Naive thymus-derived CD4-positive, alpha-beta T cell (primary cell): ENCODE data around the gene RPL5. TPM values are rescaled to one million over a fixed set of nuclear protein-coding genes. Genes with fewer than 3 reads are reported as not detected.

Experiments used
- ATAC-seq: fragments of 150-1000 bp; cut with Tn5 transposase; 2 replicates; pipeline ENCODE4 v1.10.0; 2021; ENCODE audit warnings: mild to moderate bottlenecking, moderate library complexity
- CTCF ChIA-PET: fragments of 350-600 bp; sonication (Branson Sonifier 250); formaldehyde crosslinking; loops from one replicate; lab custom pipeline; 2021; ENCODE audit warnings: antibody characterized with exemption; lab: Charles Lee
- POLR2A ChIA-PET: fragments of 350-600 bp; sonication (Branson Sonifier 250); formaldehyde crosslinking; loops from one replicate; lab custom pipeline; 2021; ENCODE audit warnings: antibody characterized with exemption, inconsistent platforms; lab: Charles Lee
- DNase-seq, 9 donors: peaks; one replicate each; pipeline versions ENCODE4 v3.0.0 to v3.0.0-alpha.2; 2020 to 2022; ENCODE audit warnings: mixed read lengths in 1 of 9
- H3K27ac ChIP-seq: one replicate; pipeline ENCODE4 v1.7.0; 2013; ENCODE audit warnings: mild to moderate bottlenecking, low read depth, low read length, moderate library complexity
- H3K27me3 ChIP-seq, 2 donors: one replicate each; pipeline ENCODE4 v1.7.0; 2013; ENCODE audit warnings: low read length in 2 of 2, mild to moderate bottlenecking in 2 of 2, moderate library complexity in 2 of 2; ENCODE audit not compliant: control insufficient read depth in 2 of 2, insufficient read depth in 2 of 2
- H3K36me3 ChIP-seq, 3 experiments: 1 replicate in 2 of 3; 2 replicates in 1 of 3; pipeline ENCODE4 v1.7.0; 2013; ENCODE audit warnings: low read length in 3 of 3, mild to moderate bottlenecking in 3 of 3, moderate library complexity in 1 of 3; ENCODE audit not compliant: insufficient read depth in 3 of 3, control insufficient read depth in 2 of 3
- H3K4me1 ChIP-seq, 2 donors: one replicate each; pipeline ENCODE4 v1.7.0; 2013; ENCODE audit warnings: low read length in 2 of 2, mild to moderate bottlenecking in 2 of 2, moderate library complexity in 1 of 2; ENCODE audit not compliant: control insufficient read depth in 2 of 2, insufficient read depth in 2 of 2
- H3K4me3 ChIP-seq: 2 replicates; pipeline ENCODE4 v1.7.0; 2013; ENCODE audit warnings: mild to moderate bottlenecking, low read length
- H3K9me3 ChIP-seq, 3 experiments: 1 replicate in 2 of 3; 2 replicates in 1 of 3; pipeline ENCODE4 v1.7.0; 2013; ENCODE audit warnings: low read length in 3 of 3; ENCODE audit not compliant: control insufficient read depth in 2 of 3
- H3K27ac Mint-ChIP-seq, 9 donors: one replicate each; pipeline ENCODE4 v1.8.0; 2020 to 2022; ENCODE audit warnings: mixed read lengths in 9 of 9, mild to moderate bottlenecking in 8 of 9, moderate library complexity in 5 of 9, inconsistent platforms in 2 of 9
- H3K27me3 Mint-ChIP-seq, 5 donors: one replicate each; pipeline ENCODE4 v1.8.0; 2021 to 2022; ENCODE audit warnings: mixed read lengths in 5 of 5, mild to moderate bottlenecking in 1 of 5
- H3K36me3 Mint-ChIP-seq, 5 donors: one replicate each; pipeline ENCODE4 v1.8.0; 2020 to 2022; ENCODE audit warnings: mixed read lengths in 5 of 5, mild to moderate bottlenecking in 3 of 5, inconsistent platforms in 1 of 5
- H3K4me1 Mint-ChIP-seq, 7 donors: one replicate each; pipeline ENCODE4 v1.8.0; 2020 to 2022; ENCODE audit warnings: mixed read lengths in 7 of 7, mild to moderate bottlenecking in 3 of 7, inconsistent platforms in 1 of 7
- H3K4me3 Mint-ChIP-seq, 10 donors: one replicate each; pipeline ENCODE4 v1.8.0; 2020 to 2022; ENCODE audit warnings: mild to moderate bottlenecking in 10 of 10, mixed read lengths in 10 of 10, moderate library complexity in 6 of 10, inconsistent platforms in 2 of 10
- H3K9me3 Mint-ChIP-seq, 11 donors: one replicate each; pipeline ENCODE4 v1.8.0; 2020 to 2022; ENCODE audit warnings: mixed read lengths in 11 of 11, mild to moderate bottlenecking in 4 of 11, inconsistent platforms in 1 of 11, moderate library complexity in 1 of 11
- intact Hi-C, 2 donors: fragments of 100-400 bp; cut with micrococcal nuclease; formaldehyde crosslinking; loops; one replicate each; pipeline ENCODE4 v1.15.1; 2023
- polyA plus RNA-seq, 2 donors: library from polyadenylated mRNA; unstranded; fragments of 300-500 nt; fragmentation: Illumina TruSeq; gene quantifications; one replicate each; pipeline ENCODE4 v1.2.3, GENCODE V29; 2021
- total RNA-seq, 6 experiments: library from RNA in 5 of 6; stranded (reverse) in 5 of 6; gene quantifications; 1 replicate in 5 of 6; 2 replicates in 1 of 6; pipeline ENCODE4 v1.2.3 and lab custom pipeline; 2021 to 2026

Gene RPL5
- total and polyA plus RNA-seq, 7 experiments from 2014 or later: 764 to 3,358 (median 1,635) TPM

DNA sequence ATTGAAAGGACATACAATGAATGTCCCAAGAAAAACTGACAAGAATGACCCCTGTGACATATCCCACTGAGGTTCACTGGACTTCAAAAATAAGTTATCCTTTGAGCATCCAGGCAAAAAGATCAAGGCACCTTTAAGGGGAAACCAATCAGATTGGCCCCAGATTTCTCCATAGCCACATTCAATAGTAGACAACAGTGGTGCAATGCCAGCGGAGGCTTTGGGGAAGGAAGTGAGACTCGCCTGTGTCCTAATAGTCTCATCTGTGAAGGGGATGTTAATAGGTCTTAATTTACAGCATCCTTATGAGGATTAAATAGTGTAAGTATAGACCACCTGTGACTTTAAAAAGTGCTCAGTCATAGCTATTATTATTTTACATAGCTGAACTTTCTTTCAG is 21.5 kb downstream of the RPL5 start:
- H3K27ac ChIP-seq: no peak overlapping the region
- DNase-seq (no peak), ATAC-seq (peak; percentile 52)
- no peaks in the 10 kb centered on the region for H3K27me3 Mint-ChIP-seq
- ChIA-PET CTCF (interaction anchor here (0.5 to 2.0 kb wide), 5 partner anchors 21 to 209 kb away, joined by 3 to 8 read pairs (median 3); no protein-coding TSS in a partner anchor), POLR2A (interaction anchor here (1.0 to 1.8 kb wide), 2 partner anchors 21 to 109 kb away, joined by 4 to 5 read pairs; no protein-coding TSS in a partner anchor)
- peaks cover 0 to 4% (median 0%) of the 10 kb centered on the region in 11 donors for H3K9me3 Mint-ChIP-seq
- no peaks in the 10 kb centered on the region for H3K4me1 ChIP-seq
- no peaks in the 10 kb centered on the region for H3K27me3 ChIP-seq
- no peak overlapping the region for H3K4me3 Mint-ChIP-seq
- H3K9me3 ChIP-seq: no peaks in the 10 kb centered on the region
- H3K4me3 ChIP-seq: no peak overlapping the region
- peaks cover 20 to 34% (median 24%) of the 10 kb centered on the region in 7 donors for H3K4me1 Mint-ChIP-seq
- peaks cover 5 to 20% (median 14%) of the 10 kb centered on the region in 5 donors for H3K36me3 Mint-ChIP-seq
- peaks cover 0 to 17% (median 7%) of the 10 kb centered on the region in 3 experiments for H3K36me3 ChIP-seq
- intact Hi-C loops: no loop called here
- no peak overlapping the region for H3K27ac Mint-ChIP-seq

DNA sequence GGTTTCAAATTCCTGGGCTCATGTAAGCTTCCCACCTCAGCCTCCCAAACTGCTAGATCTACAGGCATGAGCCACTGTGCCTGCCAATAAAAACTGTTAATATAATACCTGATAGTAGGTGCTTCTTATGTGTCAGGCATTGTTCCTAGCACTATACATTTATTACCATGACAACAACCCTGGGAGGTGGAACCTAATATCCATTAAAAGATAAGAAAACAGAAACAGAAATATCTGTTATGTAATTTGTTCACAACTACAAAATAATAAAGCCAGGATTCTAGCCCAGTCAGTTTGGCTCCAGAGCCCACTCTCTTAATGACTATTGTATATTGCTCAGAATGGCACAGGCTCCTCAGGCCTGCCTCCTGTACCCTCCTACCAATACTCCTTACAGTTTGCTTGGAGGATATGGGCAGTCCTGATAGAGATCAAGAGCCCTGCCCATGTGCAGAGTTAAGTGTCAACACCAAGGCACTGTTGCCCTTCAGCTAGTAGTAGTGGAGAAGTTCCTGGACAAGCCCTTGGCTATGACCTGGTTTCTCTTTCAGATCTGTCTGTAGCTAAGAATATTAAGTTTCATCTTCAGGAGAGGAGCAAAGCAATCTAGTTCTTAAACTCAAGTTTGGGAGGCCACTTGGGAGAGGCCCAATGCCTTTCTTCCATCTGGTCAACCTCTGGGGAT is 22.4 kb downstream of the RPL5 start:
- no peak for DNase-seq
- peaks cover 0 to 3% of the 10 kb centered on the region in 2 donors for H3K4me1 ChIP-seq
- no peak overlapping the region for H3K4me3 ChIP-seq
- peaks cover 5 to 19% (median 14%) of the 10 kb centered on the region in 5 donors for H3K36me3 Mint-ChIP-seq
- peaks cover 18 to 44% (median 33%) of the 10 kb centered on the region in 7 donors for H3K4me1 Mint-ChIP-seq
- H3K9me3 Mint-ChIP-seq: peaks cover 0 to 4% (median 0%) of the 10 kb centered on the region in 11 donors
- no peak overlapping the region for H3K4me3 Mint-ChIP-seq
- no peaks in the 10 kb centered on the region for H3K27me3 Mint-ChIP-seq
- peaks cover 0 to 13% (median 7%) of the 10 kb centered on the region in 3 experiments for H3K36me3 ChIP-seq
- CTCF ChIA-PET: interaction anchor here (0.6 to 6.6 kb wide), 6 partner anchors 22 to 269 kb away, joined by 3 to 121 read pairs (median 4); no protein-coding TSS in a partner anchor
- intact Hi-C loops: no loop called here
- POLR2A ChIA-PET: interaction anchor here (1.0 to 1.8 kb wide), 3 partner anchors 22 to 140 kb away, joined by 4 to 7 read pairs (median 5); no protein-coding TSS in a partner anchor
- ATAC-seq: no peak
- no peaks in the 10 kb centered on the region for H3K27me3 ChIP-seq
- H3K9me3 ChIP-seq: no peaks in the 10 kb centered on the region
- H3K27ac Mint-ChIP-seq: peak overlapping the region in 5 of 9 donors; percentile 25 to 60 (median 52)
- H3K27ac ChIP-seq: no peak overlapping the region

DNA sequence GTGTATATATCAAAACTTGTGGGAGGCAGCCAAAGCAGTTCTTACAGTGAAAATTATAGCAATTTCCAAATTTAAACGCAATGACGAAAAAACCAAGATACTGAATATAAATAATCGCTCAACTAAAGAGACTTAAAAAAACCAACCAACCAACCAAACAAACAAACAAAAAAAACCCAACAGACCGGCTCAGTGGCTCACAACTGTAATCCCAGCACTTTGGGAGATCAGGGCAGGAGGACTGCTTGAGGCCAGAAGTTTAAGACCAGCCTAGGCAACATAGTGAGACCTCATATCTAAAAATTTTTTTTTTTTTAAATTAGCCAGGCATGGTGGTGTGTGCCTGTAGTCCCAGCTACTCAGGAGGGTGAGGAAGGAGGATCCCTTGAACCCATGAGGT is 23.4 kb downstream of the RPL5 start:
- Histone ChIP-seq H3K4me3 (no peak overlapping the region), H3K27ac (no peak overlapping the region), H3K36me3 (peaks cover 0 to 3% (median 3%) of the 10 kb centered on the region in 3 experiments), H3K27me3 (no peaks in the 10 kb centered on the region), H3K9me3 (no peaks in the 10 kb centered on the region), H3K4me1 (peaks cover 0 to 3% of the 10 kb centered on the region in 2 donors)
- no peaks in the 10 kb centered on the region for H3K27me3 Mint-ChIP-seq
- DNase-seq (no peak), ATAC-seq (no peak)
- H3K4me1 Mint-ChIP-seq: peaks cover 19 to 46% (median 37%) of the 10 kb centered on the region in 7 donors
- CTCF ChIA-PET: interaction anchor here (0.7 to 6.6 kb wide), 5 partner anchors 23 to 138 kb away, joined by 3 to 121 read pairs (median 8); partner anchors contain the start of genes DIPK1A and RPL5
- POLR2A ChIA-PET: interaction anchor here (0.6 to 1.8 kb wide), 5 partner anchors 16 to 139 kb away, joined by 3 to 7 read pairs (median 5); no protein-coding TSS in a partner anchor
- H3K36me3 Mint-ChIP-seq: peaks cover 5 to 16% (median 14%) of the 10 kb centered on the region in 5 donors
- no peak overlapping the region for H3K27ac Mint-ChIP-seq
- H3K4me3 Mint-ChIP-seq: no peak overlapping the region
- intact Hi-C loops: loop anchor here in 1 of 2 donors (5.0 kb wide), 1 partner anchor 222 kb away; the partner anchor contains the start of gene MTF2
- peaks cover 0 to 4% (median 0%) of the 10 kb centered on the region in 11 donors for H3K9me3 Mint-ChIP-seq

DNA sequence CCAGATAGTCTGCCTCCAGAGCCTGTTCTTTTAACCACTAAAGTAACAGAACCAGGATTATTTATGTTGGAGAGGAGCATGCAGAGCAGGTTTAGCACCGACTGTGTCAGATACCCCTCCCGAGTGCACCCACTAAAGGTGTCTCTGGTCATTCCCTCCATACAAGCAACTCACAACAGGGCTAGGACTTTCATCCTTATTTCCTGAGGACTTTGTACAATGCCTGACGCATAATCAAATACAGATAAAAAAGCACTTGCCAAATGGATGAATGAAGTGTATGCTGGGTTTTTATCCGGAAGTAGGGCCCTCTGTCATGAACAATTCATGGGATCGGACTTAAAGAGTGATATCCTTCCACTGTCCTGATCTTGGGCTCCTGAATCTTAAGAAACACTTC is 26.0 kb downstream of the RPL5 start:
- Mint-ChIP-seq H3K4me1 (peaks cover 15 to 37% (median 26%) of the 10 kb centered on the region in 7 donors), H3K27me3 (no peaks in the 10 kb centered on the region), H3K36me3 (peaks cover 5 to 12% (median 10%) of the 10 kb centered on the region in 5 donors), H3K4me3 (no peak overlapping the region), H3K9me3 (peaks cover 0 to 4% (median 0%) of the 10 kb centered on the region in 11 donors), H3K27ac (no peak overlapping the region)
- peaks cover 0 to 3% of the 10 kb centered on the region in 2 donors for H3K4me1 ChIP-seq
- H3K27me3 ChIP-seq: no peaks in the 10 kb centered on the region
- no peak overlapping the region for H3K4me3 ChIP-seq
- no peaks in the 10 kb centered on the region for H3K36me3 ChIP-seq
- H3K27ac ChIP-seq: no peak overlapping the region
- POLR2A ChIA-PET: interaction anchor here (0.9 to 2.8 kb wide), 7 partner anchors 98 to 136 kb away, joined by 3 to 31 read pairs (median 9); partner anchors contain the start of gene DIPK1A
- intact Hi-C loops: loop anchor here (2.0 to 5.0 kb wide), 5 partner anchors 25 to 219 kb away; partner anchors contain the start of genes MTF2 (in 1 of the 2) and RPL5 (in 1 of the 2)
- DNase-seq: no peak
- no peak for ATAC-seq
- no peaks in the 10 kb centered on the region for H3K9me3 ChIP-seq
- CTCF ChIA-PET: interaction anchor here (0.6 to 6.6 kb wide), 19 partner anchors 11 to 685 kb away, joined by 3 to 121 read pairs (median 6); partner anchors contain the start of genes DIPK1A and RPL5

DNA sequence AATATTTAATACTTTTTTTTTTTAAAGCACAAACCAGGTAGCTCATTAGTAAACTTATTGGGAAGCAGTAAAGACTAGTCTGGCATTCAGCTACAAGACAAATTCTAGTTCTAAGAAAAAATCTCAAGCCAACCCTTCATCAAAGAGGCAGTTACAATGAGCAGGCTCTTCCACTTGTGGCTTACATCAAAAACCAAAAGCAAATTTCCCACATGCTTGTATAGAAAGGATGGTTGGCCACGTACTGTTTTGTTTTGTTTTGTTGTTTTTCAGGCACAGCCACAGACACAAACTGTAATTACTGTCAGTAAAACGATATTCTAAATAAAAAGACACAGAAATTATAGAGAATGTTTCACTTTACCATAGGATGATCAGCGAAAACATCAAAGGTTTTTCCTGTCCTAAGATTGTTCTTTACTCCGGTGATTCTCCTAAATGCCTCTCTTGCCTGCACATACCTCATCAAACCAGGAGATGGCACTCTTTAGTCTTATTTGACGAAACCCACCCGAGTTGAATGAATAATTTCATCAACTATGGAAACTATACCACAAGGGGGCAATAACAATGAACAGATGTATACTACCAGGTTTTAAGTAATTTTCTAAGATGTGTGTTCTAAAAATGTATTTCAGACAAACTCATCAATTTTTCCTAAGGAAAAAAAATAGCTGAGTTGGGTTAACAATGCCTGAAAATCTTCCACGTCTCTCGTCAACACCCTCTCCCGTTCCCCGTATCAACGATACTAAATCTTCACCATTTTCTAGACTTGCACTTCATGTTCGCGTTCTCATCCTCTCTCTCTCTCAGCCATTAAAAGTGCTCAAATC is 26.9 kb downstream of the RPL5 start:
- Mint-ChIP-seq H3K36me3 (peaks cover 5 to 12% (median 10%) of the 10 kb centered on the region in 5 donors), H3K9me3 (peaks cover 0 to 4% (median 0%) of the 10 kb centered on the region in 11 donors), H3K27me3 (no peaks in the 10 kb centered on the region), H3K4me1 (peaks cover 15 to 32% (median 22%) of the 10 kb centered on the region in 7 donors), H3K27ac (peak overlapping the region; percentile 29 to 83 (median 55)), H3K4me3 (peak overlapping the region; percentile 5 to 80 (median 70))
- H3K36me3 ChIP-seq: no peaks in the 10 kb centered on the region
- H3K27me3 ChIP-seq: no peaks in the 10 kb centered on the region
- H3K27ac ChIP-seq: peak overlapping the region; percentile 43
- DNase-seq (peak in 8 of 9 donors; percentile 32 to 86 (median 80)), ATAC-seq (peak; percentile 100)
- no peaks in the 10 kb centered on the region for H3K9me3 ChIP-seq
- POLR2A ChIA-PET: interaction anchor here (0.6 to 2.8 kb wide), 11 partner anchors 9 to 135 kb away, joined by 3 to 31 read pairs (median 5); partner anchors contain the start of gene DIPK1A
- peaks cover 0 to 3% of the 10 kb centered on the region in 2 donors for H3K4me1 ChIP-seq
- intact Hi-C loops: loop anchor here (1.0 to 5.0 kb wide), 10 partner anchors 26 to 861 kb away; partner anchors contain the start of genes MTF2 (in 2 of the 2) and RPL5 (in 1 of the 2)
- CTCF ChIA-PET: interaction anchor here (0.5 to 6.6 kb wide), 38 partner anchors 8 to 684 kb away, joined by 3 to 121 read pairs (median 4); partner anchors contain the start of gene DIPK1A
- peak overlapping the region; percentile 17 for H3K4me3 ChIP-seq
